G401.6 (cell line): Measurements from ENCODE around the gene SRMS.
"Not testable (repeated sequence)": the region's sequence is repeated elsewhere in the genome, so short reads cannot be mapped to it uniquely, and the experiment has no call there.

Experiments
- FAIRE-seq: peaks from 2 replicates; lab custom pipeline; 2012; peaks lifted over from hg19 to GRCh38; lab: Jason Lieb, UNC

The SRMS gene

GRCh38 chr20:63579017-63579694 is 31.6 kb upstream of the SRMS start:
- FAIRE-seq: no peak

GRCh38 chr20:63578224-63579016 is 30.9 kb upstream of the SRMS start:
- no peak for FAIRE-seq

GRCh38 chr20:63577317-63577894 is 29.9 kb upstream of the SRMS start:
- no peak for FAIRE-seq

- FAIRE-seq: no peak
Measured at GRCh38 chr20:63576311-63576710, 28.8 kb upstream of the SRMS start.

- no peak for FAIRE-seq
Measured at GRCh38 chr20:63574829-63575743, 27.5 kb upstream of the SRMS start.

GRCh38 chr20:63574156-63574828 is 26.7 kb upstream of the SRMS start, which contains the start of gene HELZ2:
Gene HELZ2 (minus strand): TSS chr20:63574239. CDS start chr20:63572385, 1,854 bp downstream.
- FAIRE-seq: no peak

GRCh38 chr20:63573647-63574131 is 26.1 kb upstream of the SRMS start:
- no peak for FAIRE-seq

GRCh38 chr20:63572788-63573646 is 25.5 kb upstream of the SRMS start:
- FAIRE-seq: no peak

- no peak for FAIRE-seq
Measured at GRCh38 chr20:63572071-63572787, 24.7 kb upstream of the SRMS start.

GRCh38 chr20:63571087-63571478 is 23.5 kb upstream of the SRMS start:
- not testable (repeated sequence) for FAIRE-seq

GRCh38 chr20:63570281-63571086 is 22.9 kb upstream of the SRMS start:
- no peak for FAIRE-seq

GRCh38 chr20:63568986-63569949 is 21.7 kb upstream of the SRMS start:
- FAIRE-seq: no peak

GRCh38 chr20:63568170-63568981 is 20.8 kb upstream of the SRMS start:
- FAIRE-seq: no peak

GRCh38 chr20:63567386-63568169 is 20.0 kb upstream of the SRMS start:
- FAIRE-seq: no peak

- no peak for FAIRE-seq
Measured at GRCh38 chr20:63567136-63567385, 19.5 kb upstream of the SRMS start.

- FAIRE-seq: no peak
Measured at GRCh38 chr20:63566395-63567135, 19.0 kb upstream of the SRMS start.
